ENCODE results near the gene FAM163A.

- TF ChIP-seq POLR2A (IDR thresholded peaks at IDR 0.05; ENCODE audit: low read depth, low read length) (no peak), POLR2AphosphoS5 (IDR thresholded peaks at IDR 0.05; ENCODE audit: low read depth, low read length) (no peak), SPI1 (IDR thresholded peaks at IDR 0.05; ENCODE audit: low read depth, low read length) (no peak), PAX5 (IDR thresholded peaks at IDR 0.05; ENCODE audit: insufficient read depth, low read length, severe bottlenecking) (no peak), POU2F2 (IDR thresholded peaks at IDR 0.05; ENCODE audit: low read depth, low read length) (no peak)
These were observed 67.2 kb downstream of the FAM163A start for GRCh38 chr1:179810367-179810715.

Data from GM12891 (cell line).